NCI-H1930 (cell line): ENCODE data around the gene ALDH5A1.
A peak's percentile ranks its signal among the peaks of the same experiment; 100 is the strongest.

ENCODE experiments used
- DNase-seq, 2 experiments: peaks; one replicate each; lab custom pipeline; 2025; lab: John Stamatoyannopoulos, UW

The ALDH5A1 gene

DNA sequence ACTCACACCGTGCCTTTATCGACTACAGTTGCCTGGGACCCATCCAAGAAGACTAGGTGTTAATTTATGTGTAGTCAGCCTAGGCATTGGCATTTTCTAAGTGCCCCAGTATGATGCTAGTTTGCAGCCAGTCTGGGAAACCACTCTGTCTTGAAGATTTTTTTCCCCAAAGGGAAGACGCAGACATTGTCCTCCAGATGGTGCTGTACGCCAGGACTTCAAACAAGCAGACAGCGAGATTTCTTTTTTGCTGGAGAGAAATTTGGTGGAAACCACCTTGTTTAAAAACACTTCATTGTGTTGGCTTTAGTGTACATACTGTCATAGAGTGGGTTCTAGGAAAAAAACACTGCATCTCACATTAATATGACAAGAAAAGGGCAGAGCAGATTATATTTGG, 30.0 kb downstream of the ALDH5A1 start:
- DNase-seq: peak in 1 of 2 experiments; percentile 34

DNA sequence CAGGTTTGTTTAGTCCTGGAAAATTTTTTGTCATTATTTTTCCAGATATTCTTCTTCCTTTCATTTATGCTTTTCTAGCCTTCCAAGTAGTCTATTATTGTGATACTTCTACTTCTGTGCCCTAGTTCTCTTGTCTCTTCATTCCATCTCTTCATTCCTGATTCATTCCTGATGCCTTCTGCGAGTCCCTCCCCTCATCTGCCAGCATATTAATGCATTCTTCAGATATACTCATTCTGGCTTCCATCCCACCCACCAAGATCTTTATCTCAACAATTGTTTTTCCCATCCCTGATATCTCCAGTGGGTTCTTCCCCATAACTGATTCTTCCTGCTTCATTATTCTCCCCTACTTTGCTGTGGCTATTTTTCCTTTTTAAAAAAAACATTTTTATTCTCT, 35.2 kb downstream of the ALDH5A1 start:
- DNase-seq: no peak

GRCh38 chr6:24534329-24534728, 39.6 kb downstream of the ALDH5A1 start:
- DNase-seq: no peak

DNA sequence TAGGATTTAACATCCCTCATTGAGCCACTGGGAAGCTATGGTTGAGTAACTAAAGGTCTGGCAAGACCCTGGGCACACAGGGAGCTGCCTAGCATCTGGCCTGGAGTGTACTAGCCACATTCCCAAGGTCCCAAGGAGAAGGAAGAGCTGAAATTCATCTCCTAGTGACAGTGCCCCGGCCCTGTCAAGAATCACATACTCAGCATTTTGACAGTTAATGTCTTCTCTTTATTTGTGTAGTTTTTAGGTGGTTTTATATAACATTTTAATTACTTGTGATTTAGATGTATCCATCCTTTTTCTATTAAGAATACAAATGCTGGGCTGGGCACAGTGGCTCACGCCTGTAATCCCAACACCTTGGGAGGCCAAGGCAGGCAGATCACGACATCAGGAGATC, 40.4 kb downstream of the ALDH5A1 start:
- no peak for DNase-seq

DNA sequence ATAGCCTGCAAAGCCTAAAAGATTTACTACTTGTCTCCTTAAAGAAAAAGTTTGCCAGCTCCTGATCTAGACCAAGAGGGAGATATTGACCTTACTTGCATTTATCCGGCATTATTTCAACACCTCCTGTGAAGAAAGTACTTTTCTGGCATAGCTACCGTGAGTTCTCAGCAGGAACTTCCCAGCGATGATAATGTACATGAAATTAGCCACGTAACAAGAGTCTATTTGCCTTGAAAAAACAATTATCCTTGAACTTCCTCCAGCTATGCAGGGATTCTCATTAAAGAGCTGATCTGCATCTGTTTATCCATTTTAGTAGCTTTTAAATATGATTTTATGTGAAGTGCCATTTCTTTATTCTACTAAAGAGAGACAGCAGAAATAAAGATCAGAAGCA, 41.7 kb downstream of the ALDH5A1 start:
- DNase-seq: no peak

GRCh38 chr6:24537082-24537699, 42.4 kb downstream of the ALDH5A1 start:
- no peak for DNase-seq

- no peak for DNase-seq
These were observed 43.1 kb downstream of the ALDH5A1 start for GRCh38 chr6:24537771-24538385.

- DNase-seq: no peak
These were observed 44.6 kb downstream of the ALDH5A1 start for GRCh38 chr6:24539416-24539815.

DNA sequence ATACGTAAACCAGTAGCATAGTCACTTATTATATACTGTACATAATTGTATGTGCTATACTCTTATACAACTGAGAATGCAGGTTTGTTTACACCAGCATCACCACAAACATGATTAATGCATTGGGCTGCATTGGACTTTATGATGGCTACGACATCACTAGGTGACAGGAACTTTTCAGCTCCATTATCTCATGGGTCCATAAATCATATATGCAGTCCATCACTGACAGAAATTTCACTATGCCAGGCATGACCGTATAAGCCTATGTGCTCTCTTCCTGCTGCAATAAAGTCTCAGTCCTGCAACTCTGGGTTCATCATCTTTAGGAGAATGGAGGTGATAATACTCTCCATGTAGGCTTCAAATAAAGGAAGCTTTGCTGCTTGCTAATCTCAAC, 45.4 kb downstream of the ALDH5A1 start:
- no peak for DNase-seq

- no peak for DNase-seq
These were observed 48.9 kb downstream of the ALDH5A1 start for GRCh38 chr6:24543683-24544082.

DNA sequence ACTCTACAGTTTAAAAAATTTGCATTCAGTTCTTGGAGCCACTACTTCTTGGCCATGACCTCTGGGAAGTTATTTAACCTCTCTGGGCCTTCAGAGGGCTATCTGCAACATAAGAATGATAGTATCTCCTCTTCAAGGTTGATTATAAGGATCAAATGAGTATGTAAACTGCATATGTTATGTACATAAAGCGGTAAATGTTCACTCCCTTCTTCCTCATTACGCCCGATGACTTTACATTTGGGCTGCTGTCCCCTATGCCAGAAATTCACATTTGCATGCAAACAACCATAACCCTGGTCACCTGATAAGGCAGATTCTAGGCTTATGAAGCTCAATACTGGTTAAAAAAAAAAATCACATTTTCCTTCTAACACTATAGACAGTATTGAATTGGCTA, 50.4 kb downstream of the ALDH5A1 start:
- DNase-seq: no peak

- no peak for DNase-seq
These were observed 50.9 kb downstream of the ALDH5A1 start for GRCh38 chr6:24545691-24546090.

- DNase-seq: no peak
These were observed 51.7 kb downstream of the ALDH5A1 start for GRCh38 chr6:24546439-24546838.

- no peak for DNase-seq
These were observed 52.5 kb downstream of the ALDH5A1 start for GRCh38 chr6:24547243-24547642.

DNA sequence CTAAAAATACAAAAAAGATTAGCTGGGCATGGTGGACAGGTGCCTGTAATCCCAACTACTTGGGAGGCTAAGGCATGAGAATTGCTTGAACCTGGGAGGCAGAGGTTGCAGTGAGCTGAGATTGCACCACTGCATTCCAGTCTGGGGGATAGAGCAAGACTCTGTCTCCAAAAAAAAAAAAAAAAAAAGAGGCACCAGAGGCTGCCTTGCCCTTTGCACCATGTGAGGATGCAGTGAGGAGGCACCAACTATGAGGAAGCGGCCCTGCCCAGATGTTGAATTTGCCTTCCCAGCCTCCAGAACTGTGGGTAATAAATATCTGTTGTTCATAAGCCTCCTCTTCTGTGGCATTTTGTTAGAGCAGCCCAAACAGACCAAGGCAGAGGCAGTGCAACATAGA, 54.4 kb downstream of the ALDH5A1 start:
- no peak for DNase-seq

DNA sequence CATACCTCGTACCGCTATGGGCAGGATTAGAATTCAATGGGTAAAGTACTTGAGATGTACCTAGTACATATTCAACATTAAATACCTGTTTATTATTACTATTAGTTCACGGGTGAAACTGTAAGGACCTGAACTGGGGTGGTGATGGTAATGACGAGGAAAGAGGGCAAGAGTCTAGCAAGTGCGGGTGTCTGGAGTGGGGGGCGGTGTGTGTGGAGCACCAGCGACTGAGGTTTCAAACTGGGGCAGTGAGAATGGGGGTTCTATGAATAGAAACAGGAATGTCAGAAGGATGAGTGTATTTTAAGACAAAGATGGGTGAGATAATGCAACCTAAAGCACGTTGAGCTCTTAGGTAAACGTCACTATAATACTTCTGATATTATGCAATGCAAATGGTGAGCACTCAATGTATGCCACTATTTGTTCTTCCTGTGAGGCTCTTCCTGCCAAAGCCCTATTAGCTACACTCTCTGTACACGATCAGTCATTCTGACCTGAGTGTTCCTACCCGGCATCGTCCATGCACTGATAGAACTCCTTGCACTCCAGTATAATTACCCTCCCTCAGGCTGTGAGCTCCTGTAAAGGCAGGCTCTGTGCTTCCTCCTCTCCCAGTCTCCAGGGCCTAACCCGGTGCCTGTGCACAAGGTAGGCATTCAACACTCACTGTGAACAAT, 55.0 kb downstream of the ALDH5A1 start:
- DNase-seq: no peak

DNA sequence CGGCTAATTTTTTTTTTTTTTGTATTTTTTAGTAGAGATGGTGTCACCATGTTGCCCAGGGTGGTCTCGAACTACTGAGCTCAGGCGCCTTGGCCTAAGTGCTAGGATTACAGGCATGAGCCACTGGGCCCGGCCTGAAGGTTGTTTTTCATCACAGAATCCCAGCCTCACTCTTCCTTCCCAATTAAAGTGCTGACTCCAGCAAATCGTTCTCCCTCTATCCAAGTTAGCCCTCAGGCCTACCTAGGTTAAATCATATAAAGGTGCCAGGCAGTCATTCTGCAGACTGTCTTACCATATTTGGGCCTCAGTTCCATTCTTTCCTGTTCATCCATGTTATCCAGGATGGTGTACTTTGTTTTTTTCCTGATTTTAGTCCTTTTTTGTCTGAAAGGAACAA, 56.4 kb downstream of the ALDH5A1 start:
- no peak for DNase-seq

DNA sequence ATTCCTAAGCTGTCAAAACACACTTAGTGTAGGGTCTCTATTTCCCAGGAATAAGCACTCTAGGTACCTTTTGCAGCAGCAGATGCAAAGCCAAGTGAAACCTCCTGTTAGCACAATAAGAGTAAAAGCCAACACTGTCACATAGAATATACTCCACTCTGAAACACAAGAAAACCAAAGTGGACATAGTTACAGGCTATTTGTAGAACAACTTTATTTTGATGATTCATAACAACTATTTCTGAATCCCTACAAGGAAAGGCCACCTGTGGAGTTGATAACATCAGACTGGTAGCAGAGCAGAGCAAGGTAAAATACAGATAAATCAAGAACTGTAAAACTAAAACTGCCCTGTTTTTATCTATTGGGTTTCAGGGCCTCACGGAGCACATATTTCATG, 59.7 kb downstream of the ALDH5A1 start:
- DNase-seq: no peak

DNA sequence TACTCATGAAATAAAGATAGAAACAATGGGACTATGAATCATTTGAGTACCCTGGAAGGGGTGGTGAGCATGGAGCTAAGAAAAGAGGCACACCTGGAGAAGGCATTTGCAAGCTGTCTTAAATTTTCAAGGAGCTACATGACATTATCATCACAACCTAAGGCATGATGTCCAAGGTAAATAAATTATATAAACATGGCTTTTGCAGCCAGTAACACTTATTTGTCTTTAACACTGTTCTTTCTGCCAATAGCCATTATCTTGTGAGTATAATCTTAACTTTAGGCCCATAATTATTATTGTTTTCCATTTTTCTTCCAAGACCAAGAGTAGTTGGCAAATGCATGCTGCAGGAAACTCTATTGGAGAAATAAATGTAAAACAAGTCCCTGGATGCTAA, 63.7 kb downstream of the ALDH5A1 start:
- no peak for DNase-seq

DNA sequence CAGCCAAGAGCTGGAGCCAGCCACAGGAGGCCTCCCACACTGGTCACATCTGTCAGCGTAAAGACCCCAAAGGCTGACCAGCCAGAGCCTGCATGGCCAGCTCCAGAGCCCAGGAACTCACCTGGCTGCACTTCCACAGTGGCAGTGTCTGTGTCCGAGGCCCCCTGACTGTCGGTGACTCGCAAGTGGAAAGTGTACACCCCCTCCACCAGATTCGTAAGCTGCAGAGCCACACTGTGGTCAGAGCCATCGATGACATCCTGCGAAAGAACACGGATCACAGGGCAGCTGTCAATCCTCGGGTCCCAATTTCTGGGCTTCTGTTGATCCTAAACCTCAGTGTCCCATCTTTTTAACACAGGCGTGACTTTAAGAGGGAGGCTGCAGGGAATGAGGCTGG, 69.3 kb downstream of the ALDH5A1 start:
- no peak for DNase-seq

DNA sequence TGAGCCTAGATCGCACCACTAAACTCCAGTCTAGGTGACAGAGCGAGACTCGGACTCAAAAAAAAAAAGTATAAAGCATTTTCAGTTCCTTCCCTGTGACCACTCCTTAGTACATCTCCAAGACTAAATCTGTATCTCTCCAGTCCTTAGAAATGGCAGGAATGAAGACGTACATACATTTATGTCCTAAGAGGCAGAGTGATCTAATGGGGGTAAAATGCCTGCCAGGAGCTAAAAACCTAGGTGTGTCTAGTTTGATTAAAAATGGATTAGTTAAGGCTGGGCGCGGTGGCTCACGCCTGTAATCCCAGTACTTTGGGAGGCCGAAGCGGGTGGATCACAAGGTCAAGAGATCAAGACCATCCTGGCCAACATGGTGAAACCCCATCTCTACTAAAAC, 70.4 kb downstream of the ALDH5A1 start:
- no peak for DNase-seq

- DNase-seq: no peak
These were observed 71.4 kb downstream of the ALDH5A1 start for GRCh38 chr6:24566020-24566767.

DNA sequence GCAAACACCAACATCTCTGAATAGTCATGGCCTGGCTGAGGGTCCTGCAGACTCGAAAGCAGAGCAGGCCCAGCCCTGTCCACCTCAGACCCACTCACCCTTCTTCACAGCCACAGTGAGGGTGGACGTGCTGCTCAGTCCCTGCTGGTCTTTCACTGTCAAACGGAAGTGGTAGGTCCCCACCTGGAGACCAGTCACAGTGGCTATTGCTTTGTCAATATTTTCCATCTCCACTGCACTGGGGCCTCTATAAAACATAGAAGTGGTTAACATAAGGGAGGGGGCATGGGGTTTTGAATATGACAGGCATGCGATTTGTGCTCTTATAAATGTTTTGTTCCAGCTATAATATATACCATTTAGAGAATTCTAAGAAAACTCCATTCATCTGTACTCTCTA, 73.9 kb downstream of the ALDH5A1 start:
- DNase-seq: no peak
